HCT116 (cell line): Measurements from ENCODE around the gene GRHL1.

ENCODE experiments used
- ZNF274 ChIP-seq: fragments of 200-500 bp; sonication (Bioruptor generic); IDR thresholded peaks from 2 replicates; pipeline ENCODE4 v1.6.1; 2014; ENCODE audit warnings: mild to moderate bottlenecking, low read depth, low read length, inconsistent platforms
- TF ChIP-seq, protein P1 (sequence below), 3 experiments: fragments of 200-600 bp in 1 of 3; sonication (generic) in 1 of 3; IDR thresholded peaks in 2 of 3; conservative IDR thresholded peaks in 1 of 3; 2 replicates each; pipeline ENCODE4 v1.5.1; 2012 to 2017; ENCODE audit warnings: low read depth in 2 of 3, low read length in 2 of 3, antibody characterized with exemption in 1 of 3, borderline replicate concordance in 1 of 3, control low read depth in 1 of 3, mild to moderate bottlenecking in 1 of 3, mixed read lengths in 1 of 3, mixed run types in 1 of 3, moderate library complexity in 1 of 3; ENCODE audit not compliant: insufficient read depth in 1 of 3

- no peak for TF ChIP-seq ZNF274
- TF ChIP-seq, protein P1, sequence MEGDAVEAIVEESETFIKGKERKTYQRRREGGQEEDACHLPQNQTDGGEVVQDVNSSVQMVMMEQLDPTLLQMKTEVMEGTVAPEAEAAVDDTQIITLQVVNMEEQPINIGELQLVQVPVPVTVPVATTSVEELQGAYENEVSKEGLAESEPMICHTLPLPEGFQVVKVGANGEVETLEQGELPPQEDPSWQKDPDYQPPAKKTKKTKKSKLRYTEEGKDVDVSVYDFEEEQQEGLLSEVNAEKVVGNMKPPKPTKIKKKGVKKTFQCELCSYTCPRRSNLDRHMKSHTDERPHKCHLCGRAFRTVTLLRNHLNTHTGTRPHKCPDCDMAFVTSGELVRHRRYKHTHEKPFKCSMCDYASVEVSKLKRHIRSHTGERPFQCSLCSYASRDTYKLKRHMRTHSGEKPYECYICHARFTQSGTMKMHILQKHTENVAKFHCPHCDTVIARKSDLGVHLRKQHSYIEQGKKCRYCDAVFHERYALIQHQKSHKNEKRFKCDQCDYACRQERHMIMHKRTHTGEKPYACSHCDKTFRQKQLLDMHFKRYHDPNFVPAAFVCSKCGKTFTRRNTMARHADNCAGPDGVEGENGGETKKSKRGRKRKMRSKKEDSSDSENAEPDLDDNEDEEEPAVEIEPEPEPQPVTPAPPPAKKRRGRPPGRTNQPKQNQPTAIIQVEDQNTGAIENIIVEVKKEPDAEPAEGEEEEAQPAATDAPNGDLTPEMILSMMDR (IDR thresholded peaks at IDR 0.05 in 2 of 3, conservative IDR thresholded peaks at IDR 0.05 in 1 of 3; ENCODE audit: borderline replicate concordance in 1 of 3, insufficient read depth in 1 of 3, low read depth in 2 of 3, low read length in 2 of 3), result no peak
Measured at GRCh38 chr2:10005461-10006235, 54.2 kb downstream of the GRHL1 start.
